MM.1S (cell line): ENCODE data around the gene CHEK1.

Source experiments
- EZH2 ChIP-seq: fragments of 300-600 bp; sonication (generic); optimal IDR thresholded peaks from 2 replicates; pipeline ENCODE3; 2017; ENCODE audit warnings: low read depth, mild to moderate bottlenecking, antibody characterized with exemption, low read length, mixed read lengths
- TF ChIP-seq, protein P1 (sequence below): fragments of 300-600 bp; sonication (generic); IDR thresholded peaks from 2 replicates; pipeline ENCODE4 v1.5.1; 2016; ENCODE audit warnings: antibody characterized with exemption, low read length, mixed read lengths

DNA sequence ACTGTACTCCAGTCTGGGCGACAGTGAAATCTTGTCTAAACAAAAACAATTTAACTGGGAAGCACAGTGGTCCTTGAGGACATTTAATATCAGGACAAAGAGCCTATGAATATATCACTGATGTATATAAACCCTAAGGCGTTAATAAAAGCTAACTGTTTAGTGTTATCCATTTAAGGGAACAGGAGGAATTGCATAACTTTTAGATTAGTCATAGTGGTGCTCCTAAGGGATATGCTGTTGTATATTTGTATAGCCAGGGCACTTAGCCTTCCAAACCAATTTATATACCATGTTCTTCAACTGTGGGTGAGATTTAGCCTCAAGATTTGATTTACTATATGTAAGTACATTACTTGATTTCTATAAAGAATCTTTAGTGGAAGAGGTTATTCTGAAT, 3.0 kb upstream of the CHEK1 start:
- TF ChIP-seq, protein P1, sequence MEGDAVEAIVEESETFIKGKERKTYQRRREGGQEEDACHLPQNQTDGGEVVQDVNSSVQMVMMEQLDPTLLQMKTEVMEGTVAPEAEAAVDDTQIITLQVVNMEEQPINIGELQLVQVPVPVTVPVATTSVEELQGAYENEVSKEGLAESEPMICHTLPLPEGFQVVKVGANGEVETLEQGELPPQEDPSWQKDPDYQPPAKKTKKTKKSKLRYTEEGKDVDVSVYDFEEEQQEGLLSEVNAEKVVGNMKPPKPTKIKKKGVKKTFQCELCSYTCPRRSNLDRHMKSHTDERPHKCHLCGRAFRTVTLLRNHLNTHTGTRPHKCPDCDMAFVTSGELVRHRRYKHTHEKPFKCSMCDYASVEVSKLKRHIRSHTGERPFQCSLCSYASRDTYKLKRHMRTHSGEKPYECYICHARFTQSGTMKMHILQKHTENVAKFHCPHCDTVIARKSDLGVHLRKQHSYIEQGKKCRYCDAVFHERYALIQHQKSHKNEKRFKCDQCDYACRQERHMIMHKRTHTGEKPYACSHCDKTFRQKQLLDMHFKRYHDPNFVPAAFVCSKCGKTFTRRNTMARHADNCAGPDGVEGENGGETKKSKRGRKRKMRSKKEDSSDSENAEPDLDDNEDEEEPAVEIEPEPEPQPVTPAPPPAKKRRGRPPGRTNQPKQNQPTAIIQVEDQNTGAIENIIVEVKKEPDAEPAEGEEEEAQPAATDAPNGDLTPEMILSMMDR = no peak
- no peak for TF ChIP-seq EZH2
